PC-9 (cell line): Measurements from ENCODE around the gene HSPA12A.

Experiments
- CTCF ChIP-seq: fragments of 200-600 bp; sonication (generic); conservative IDR thresholded peaks from 2 replicates; pipeline ENCODE4 v1.6.1; 2017; ENCODE audit warnings: mixed run types, antibody characterized with exemption, mild to moderate bottlenecking, moderate library complexity
- EZH2 ChIP-seq: fragments of 200-600 bp; sonication (generic); IDR thresholded peaks from 2 replicates; pipeline ENCODE4 v1.8.0; 2017; ENCODE audit warnings: antibody characterized with exemption, low read depth

GRCh38 chr10:116706281-116706680 lies 36.1 kb downstream of the HSPA12A start:
- TF ChIP-seq CTCF: no peak
- no peak for TF ChIP-seq EZH2
